Stimulated activated CD8-positive, alpha-beta memory T cell treated with anti-CD3 and anti-CD28 coated beads, Interleukin-15, amount 100 ng/mL, for 48 hours (primary cell): Measurements from ENCODE around the gene LARGE2.

Experiments used
- DNase-seq, 2 donors: peaks; one replicate each; pipeline ENCODE4 v3.0.0-alpha.2; 2020; ENCODE audit warnings: low read depth in 2 of 2

Gene LARGE2

GRCh38 chr11:45913942-45914635 is 8.4 kb upstream of the LARGE2 start:
- DNase-seq: no peak

GRCh38 chr11:45915446-45915845 is 7.0 kb upstream of the LARGE2 start:
- no peak for DNase-seq

DNA sequence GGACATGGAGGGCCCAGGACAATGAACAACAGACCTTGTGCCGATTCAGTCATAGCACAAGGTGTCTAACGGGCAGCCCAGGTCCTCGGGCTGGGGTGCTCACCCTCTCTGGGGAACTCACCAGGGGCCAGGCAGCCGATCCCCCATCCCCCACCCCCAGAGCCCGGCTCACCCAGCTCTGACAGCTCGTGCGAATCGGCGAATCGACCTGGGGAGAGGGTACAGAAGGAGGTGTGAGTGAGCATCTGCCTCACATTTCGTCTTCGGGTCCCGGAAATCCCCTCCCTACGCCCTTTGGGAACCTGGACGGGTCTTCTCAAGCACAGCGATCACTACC is 5.2 kb upstream of the LARGE2 start:
- no peak for DNase-seq

DNA sequence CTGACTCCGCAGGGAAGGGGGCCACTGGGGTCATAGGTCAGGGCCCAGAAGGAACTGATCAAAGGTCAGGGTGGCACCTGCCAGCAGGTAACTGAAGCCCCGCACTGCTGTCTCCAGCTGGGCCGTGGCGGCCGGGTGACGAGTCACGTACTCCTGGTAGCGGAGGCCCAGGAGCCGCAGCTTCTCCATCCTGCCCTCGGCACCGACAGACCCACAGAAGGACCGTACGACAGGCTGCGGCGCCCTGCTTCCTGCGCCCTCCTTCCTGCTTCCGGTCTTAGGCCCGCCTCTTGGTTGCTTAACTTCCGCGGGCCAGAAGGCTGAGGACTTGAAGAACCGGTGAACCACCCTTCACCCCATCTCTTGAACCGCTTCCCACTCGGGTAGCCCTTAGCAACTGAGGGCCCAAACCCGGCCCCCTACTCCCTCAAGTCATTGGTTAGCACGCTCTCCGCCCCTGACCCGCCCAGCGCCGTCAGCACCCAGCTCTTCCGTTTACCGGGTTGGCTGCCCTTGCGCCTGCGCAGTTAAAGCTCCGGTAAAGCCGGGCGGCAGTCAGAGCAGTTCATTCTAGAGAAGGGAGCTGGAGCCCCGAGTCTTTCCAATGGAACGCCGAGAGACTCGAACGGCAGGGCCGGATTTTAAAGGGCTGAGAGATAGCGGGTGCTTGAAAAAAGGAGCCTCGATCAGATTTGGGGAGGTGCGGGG is 4.7 kb upstream of the LARGE2 start, which contains the start of gene PEX16:
Gene PEX16, minus strand, starts transcription at position 255 of the 708 bp plus-strand sequence. Its CDS starts 66 bp downstream, at position 189.
- peak; percentile 91 to 94 for DNase-seq

DNA sequence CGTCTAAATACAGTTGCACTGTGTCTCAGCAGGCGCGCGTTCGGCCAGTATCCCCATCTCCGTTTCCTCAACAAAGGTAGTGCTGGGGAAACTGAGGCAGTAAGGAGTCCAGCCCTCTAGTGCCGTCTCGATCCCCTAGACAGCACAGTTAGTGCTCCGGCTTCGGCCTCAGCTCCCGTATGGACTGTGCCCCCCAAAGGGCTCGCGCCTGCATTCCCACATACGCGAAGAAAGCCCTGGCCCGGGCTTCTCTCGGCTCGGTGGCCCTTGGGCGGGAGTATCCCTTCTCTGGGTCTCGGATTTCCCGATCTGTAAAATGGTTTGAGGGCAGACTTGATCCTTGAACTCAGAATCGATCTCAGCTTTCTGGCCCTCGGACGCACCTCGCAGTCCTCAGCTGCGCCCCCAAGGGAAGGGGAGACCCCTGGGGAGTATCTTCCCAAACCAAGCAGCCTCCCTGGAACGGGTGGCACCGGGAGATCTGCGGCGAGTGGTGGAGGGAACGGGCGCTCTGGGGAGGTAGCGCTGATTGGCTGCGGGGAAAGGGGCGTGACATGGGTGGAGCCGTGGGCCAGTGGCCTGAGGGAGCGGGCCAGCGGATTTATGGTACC is 4.0 kb upstream of the LARGE2 start:
- DNase-seq: peak; percentile 46 to 48

- no peak for DNase-seq
These were observed 3.3 kb upstream of the LARGE2 start for GRCh38 chr11:45918962-45919675.

DNA sequence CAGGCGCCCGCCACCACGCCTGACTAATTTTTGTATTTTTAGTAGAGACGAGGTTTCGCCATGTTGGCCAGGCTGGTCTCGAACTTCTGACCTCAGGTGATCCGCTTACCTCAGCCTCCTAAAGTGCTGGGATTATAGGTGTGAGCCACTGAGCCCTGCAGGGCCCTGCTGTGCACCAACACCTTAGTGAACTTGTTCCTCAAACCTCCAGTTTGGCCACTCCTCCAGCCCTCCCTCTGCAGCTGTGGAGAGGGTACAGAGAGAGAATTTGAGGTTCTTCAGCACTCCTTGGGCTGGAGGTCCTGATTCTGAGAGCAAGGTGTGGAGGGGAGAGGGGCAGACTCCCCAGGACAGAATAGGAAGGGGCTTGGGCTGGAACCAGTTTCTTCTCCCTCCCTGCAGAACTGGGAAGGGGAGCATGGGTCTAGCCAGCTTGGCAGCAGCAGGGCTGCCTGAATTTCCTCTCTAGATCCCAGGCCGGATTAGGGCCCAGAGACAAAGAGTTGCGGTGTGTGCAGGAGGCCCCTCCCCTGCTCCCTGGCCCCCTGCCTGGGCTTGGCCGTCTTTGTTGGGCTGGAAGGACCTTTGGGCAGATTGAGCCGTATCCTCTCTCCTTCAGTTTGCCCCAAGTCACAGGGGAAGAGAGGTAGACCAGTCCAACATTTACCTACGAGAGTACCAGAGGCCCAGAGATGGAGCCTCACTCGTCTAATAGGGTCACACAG is 2.5 kb upstream of the LARGE2 start:
- no peak for DNase-seq

DNA sequence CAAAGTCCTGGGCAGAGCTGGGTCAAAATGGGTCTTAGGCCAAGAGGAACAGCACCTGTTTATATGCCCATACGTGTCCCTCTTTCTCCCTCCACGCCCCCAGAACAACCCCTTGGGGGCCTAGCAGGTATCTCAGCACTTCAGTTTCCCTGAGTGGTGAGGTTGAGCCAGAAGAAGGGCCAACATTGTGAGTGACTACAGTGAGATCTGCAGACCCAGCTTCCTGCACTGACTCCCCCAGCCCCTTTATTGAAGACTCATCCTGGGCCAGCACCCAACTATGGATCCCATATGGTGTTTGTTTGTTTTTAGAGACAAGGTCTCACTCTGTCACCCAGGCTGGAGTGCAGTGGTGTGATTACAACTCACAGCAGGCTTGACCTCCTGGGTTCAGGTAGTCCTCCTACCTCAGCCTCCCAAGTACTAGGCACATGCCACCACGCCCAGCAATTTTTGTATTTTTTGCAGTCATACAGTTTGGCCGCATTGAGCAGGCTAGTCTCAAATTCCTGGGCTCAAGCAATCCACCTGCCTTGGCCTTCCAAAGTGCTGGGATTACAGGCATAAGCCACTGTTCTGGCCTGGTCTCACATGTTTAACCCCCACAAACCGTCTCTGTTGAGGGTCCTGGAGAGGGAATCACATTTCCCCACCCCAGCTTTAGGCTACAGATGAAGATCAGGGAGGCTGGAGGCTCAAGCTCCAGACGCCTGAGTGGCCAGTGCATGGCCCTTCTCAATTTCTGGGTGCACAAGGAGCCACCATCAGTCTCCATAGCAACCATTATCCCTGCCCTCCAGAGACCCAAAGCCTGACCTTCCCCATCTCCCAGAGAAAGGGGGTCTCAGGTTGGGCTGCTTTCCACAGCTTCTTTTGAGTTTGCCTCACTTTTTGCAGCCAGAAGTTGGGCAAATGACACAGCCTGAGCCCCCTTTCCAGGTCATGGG is 1.7 kb upstream of the LARGE2 start:
- no peak for DNase-seq

DNA sequence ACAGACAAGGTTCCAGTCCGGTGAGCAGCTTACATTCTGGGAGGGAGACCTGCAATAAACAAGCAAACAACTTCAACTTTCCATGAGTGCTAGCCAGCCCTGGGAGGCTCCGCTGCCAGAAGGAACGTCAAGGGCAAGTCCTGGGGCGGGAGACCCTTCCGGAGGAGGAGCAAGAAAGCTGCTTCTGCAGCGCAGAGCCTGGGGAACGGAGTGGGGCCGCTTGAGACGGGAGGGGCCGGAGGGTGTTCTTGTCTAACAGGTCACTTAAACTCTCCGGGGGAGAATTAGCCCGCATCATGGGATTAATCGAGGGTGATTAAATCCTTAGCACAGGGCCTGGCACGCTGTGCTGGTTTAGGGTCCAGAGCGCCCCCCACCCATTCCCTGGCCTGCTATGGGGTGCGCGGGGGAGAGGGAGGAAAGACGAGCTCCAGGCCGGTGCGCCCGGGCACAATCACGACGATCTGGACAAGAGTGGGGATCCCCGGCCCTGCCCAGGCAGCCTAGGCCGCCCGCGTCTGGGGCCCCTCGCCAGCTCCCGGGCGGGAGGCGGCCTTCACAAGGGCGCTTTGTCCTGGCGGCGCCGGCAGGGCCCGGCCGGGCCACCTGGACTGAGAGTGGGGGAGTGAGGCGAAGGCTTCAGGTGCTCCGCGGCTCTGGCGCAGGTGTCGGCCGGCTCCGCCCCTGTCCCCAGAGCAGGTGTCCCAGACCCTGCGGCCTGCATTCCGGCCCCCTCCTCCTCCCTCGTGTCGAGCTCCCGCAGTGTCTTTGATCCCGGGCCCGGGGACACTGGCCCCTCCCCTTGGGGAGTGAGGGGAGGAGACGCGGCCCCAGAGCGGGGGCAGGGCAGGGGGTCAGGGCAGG is 663 bp upstream of the LARGE2 start:
- no peak for DNase-seq

DNA sequence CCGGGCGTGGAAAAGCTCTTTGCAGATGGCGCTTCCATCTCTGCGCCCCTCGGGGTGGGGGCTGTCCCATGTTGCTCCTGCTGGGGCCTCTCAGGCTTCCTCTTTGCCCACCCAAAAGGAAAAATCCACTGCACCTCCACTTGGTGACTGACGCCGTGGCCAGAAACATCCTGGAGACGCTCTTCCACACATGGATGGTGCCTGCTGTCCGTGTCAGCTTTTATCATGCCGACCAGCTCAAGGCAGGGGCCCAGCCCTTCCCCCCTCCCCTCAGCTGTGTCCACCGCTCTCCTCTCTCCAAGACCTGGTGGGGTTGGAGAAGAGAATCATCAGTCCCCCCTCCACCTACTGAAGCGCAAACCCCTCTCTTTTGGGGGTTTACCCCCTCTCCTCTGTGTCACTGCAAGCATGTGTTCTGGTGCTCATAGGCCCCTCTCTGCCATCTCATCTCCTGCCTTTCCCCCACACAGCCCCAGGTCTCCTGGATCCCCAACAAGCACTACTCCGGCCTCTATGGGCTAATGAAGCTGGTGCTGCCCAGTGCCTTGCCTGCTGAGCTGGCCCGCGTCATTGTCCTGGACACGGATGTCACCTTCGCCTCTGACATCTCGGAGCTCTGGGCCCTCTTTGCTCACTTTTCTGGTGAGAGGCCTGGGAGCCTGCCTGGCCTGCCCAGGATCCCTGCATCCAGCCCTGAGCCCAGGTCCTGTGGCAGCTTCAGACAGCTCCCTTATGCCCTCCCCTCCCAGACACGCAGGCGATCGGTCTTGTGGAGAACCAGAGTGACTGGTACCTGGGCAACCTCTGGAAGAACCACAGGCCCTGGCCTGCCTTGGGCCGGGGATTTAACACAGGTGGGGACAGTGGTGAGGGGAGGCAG is 1.8 kb downstream of the LARGE2 start:
- DNase-seq: no peak

- DNase-seq: no peak
These were observed 2.5 kb downstream of the LARGE2 start for GRCh38 chr11:45924927-45925326.

GRCh38 chr11:45925550-45925949 is 3.1 kb downstream of the LARGE2 start:
- DNase-seq: no peak

GRCh38 chr11:45926001-45926401 is 3.5 kb downstream of the LARGE2 start:
- DNase-seq: no peak

DNA sequence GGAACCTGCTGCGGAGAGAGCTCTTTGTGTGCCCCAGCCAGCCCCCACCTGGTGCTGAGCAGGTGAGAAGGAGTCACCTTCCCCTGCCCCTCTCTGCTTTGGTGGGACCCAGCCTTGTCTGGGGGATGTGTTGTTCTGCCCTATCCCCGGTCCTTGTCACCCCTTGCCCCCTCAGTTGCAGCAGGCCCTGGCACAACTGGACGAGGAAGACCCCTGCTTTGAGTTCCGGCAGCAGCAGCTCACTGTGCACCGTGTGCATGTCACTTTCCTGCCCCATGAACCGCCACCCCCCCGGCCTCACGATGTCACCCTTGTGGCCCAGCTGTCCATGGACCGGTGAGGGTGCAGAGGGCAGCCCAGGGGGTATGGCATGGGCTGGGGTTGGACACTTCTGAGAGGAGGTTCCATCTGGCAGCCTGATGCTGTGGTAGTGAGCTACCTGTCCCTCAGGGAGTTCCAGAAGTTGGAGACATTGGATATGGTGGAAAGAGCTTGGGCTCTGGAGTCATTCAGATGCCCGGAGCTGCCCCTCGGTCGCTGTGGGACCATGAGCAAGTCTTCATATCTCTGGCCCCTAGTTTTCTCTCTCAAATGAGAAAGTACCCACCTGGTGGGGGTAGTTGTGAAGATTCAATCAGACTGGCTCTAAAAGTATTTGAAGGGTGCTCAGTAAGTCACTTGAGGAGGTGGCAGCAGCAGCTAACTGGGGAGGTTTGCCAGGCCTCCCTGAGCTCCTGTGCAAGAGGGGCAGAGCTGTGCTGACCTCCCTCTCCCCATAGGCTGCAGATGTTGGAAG is 4.3 kb downstream of the LARGE2 start:
- DNase-seq: no peak

- DNase-seq: no peak
These were observed 4.9 kb downstream of the LARGE2 start for GRCh38 chr11:45927332-45927683.

- DNase-seq: no peak
These were observed 5.4 kb downstream of the LARGE2 start for GRCh38 chr11:45927684-45928413.

- no peak for DNase-seq
These were observed 6.2 kb downstream of the LARGE2 start for GRCh38 chr11:45928535-45929215.
